ENCODE measurements around the gene HEATR1.

- TF ChIP-seq CTCF (conservative IDR thresholded peaks at IDR 0.05) (no peak), EZH2 (IDR thresholded peaks at IDR 0.05; ENCODE audit: low read depth) (no peak)
Observed at GRCh38 chr1:236619398-236619797, 15.1 kb upstream of the HEATR1 start.
